WTC11 (cell line): ENCODE results near the gene FRAT2.

Experiments
- CTCF ChIP-seq: fragments of 200-600 bp; IDR thresholded peaks from 2 replicates; pipeline ENCODE4 v1.8.0; 2022; ENCODE audit warnings: antibody characterized with exemption
- TP53 ChIP-seq: sonication (generic); formaldehyde crosslinking; IDR thresholded peaks from 2 replicates; pipeline ENCODE4 v1.8.1; 2023; ENCODE audit warnings: mild to moderate bottlenecking, missing genetic modification reagents
- ZSCAN18 ChIP-seq: fragments of 250-450 bp; sonication (Bioruptor Pico); IDR thresholded peaks from 2 replicates; pipeline ENCODE4 v2.1.2; 2022; ENCODE audit warnings: mild to moderate bottlenecking, moderate library complexity
- TF ChIP-seq, protein P1 (sequence below): sonication (generic); formaldehyde crosslinking; IDR thresholded peaks from 2 replicates; pipeline ENCODE4 v1.8.1; 2023; ENCODE audit warnings: mild to moderate bottlenecking, missing genetic modification reagents, moderate library complexity

DNA sequence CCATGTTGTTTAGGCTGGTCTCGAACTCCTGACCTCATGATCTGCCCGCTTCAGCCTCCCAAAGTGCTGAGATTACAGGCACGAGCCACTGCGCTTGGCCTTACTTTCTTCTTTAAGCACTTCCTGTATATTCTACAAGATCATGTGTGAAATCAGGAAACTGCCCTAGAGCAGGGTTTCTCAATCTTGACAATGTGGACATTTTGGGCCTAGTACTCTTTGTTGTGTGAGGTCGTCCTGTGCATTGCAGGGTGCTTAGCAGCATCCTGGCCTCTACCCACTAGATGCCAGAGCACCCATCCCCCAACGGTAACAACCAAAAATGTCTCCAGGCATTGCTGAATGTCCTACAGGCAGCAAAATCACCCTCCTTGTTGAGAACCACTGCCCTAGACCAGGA, 41.9 kb upstream of the FRAT2 start:
- no peak for TF ChIP-seq CTCF
- no peak for TF ChIP-seq ZSCAN18 (CRISPR knock-in tag)
- TF ChIP-seq TP53 (CRISPR knock-in tag), result no peak
- TF ChIP-seq, protein P1, sequence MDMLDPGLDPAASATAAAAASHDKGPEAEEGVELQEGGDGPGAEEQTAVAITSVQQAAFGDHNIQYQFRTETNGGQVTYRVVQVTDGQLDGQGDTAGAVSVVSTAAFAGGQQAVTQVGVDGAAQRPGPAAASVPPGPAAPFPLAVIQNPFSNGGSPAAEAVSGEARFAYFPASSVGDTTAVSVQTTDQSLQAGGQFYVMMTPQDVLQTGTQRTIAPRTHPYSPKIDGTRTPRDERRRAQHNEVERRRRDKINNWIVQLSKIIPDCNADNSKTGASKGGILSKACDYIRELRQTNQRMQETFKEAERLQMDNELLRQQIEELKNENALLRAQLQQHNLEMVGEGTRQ (CRISPR knock-in tag), result no peak
